HG03039 (cell line): ENCODE results near the gene SESN1.

ENCODE experiments used
- ATAC-seq: cut with Tn5 transposase; IDR thresholded peaks from one replicate; pipeline ENCODE4 v1.9.1; 2021; ENCODE audit warnings: mild to moderate bottlenecking, moderate library complexity; ENCODE audit not compliant: unreplicated experiment

Gene SESN1

GRCh38 chr6:108942556-108943492, 151.8 kb downstream of the SESN1 start:
- no peak for ATAC-seq

GRCh38 chr6:108941859-108942258, 152.8 kb downstream of the SESN1 start:
- ATAC-seq = no peak

GRCh38 chr6:108941281-108941680, 153.4 kb downstream of the SESN1 start:
- no peak for ATAC-seq

- no peak for ATAC-seq
Observed at GRCh38 chr6:108940741-108941140, 153.9 kb downstream of the SESN1 start.

GRCh38 chr6:108937170-108937569, 157.5 kb downstream of the SESN1 start:
- ATAC-seq = no peak
